NCI-H82 (cell line): ENCODE measurements around the gene USP25.

Experiments used
- DNase-seq: peaks from one replicate; lab custom pipeline; 2025; lab: John Stamatoyannopoulos, UW

The USP25 gene

GRCh38 chr21:15809818-15810217 is 80.0 kb downstream of the USP25 start:
- no peak for DNase-seq

GRCh38 chr21:15815285-15815684 is 85.5 kb downstream of the USP25 start:
- no peak for DNase-seq

GRCh38 chr21:15820327-15820726 is 90.5 kb downstream of the USP25 start:
- DNase-seq = no peak

GRCh38 chr21:15820852-15821379 is 91.1 kb downstream of the USP25 start:
- DNase-seq = no peak

GRCh38 chr21:15823486-15824150 is 93.8 kb downstream of the USP25 start:
- no peak for DNase-seq

- no peak for DNase-seq
Measured at GRCh38 chr21:15825700-15826099, 95.9 kb downstream of the USP25 start.

GRCh38 chr21:15826147-15826780 is 96.5 kb downstream of the USP25 start:
- peak; percentile 63 for DNase-seq

- DNase-seq = no peak
Measured at GRCh38 chr21:15826908-15827601, 97.3 kb downstream of the USP25 start.

- DNase-seq = no peak
Measured at GRCh38 chr21:15831497-15831896, 101.7 kb downstream of the USP25 start.

GRCh38 chr21:15837645-15838044 is 107.9 kb downstream of the USP25 start:
- DNase-seq = no peak

- no peak for DNase-seq
Measured at GRCh38 chr21:15839026-15839425, 109.2 kb downstream of the USP25 start.

GRCh38 chr21:15839601-15840000 is 109.8 kb downstream of the USP25 start:
- DNase-seq = no peak

GRCh38 chr21:15840406-15840805 is 110.6 kb downstream of the USP25 start:
- no peak for DNase-seq

- no peak for DNase-seq
Measured at GRCh38 chr21:15841856-15842564, 112.2 kb downstream of the USP25 start.

GRCh38 chr21:15842565-15842880 is 112.7 kb downstream of the USP25 start:
- no peak for DNase-seq

- no peak for DNase-seq
Measured at GRCh38 chr21:15843766-15844165, 114.0 kb downstream of the USP25 start.

GRCh38 chr21:15848634-15849560 is 119.1 kb downstream of the USP25 start:
- peak; percentile 23 for DNase-seq

GRCh38 chr21:15849927-15850326 is 120.1 kb downstream of the USP25 start:
- no peak for DNase-seq

- no peak for DNase-seq
Measured at GRCh38 chr21:15850645-15851044, 120.9 kb downstream of the USP25 start.

- no peak for DNase-seq
Measured at GRCh38 chr21:15852146-15852545, 122.4 kb downstream of the USP25 start.

GRCh38 chr21:15853126-15853525 is 123.3 kb downstream of the USP25 start:
- DNase-seq = no peak
